HUES6 (cell line): ENCODE measurements around the gene LRPPRC.

Experiments
- H3K27ac ChIP-seq: 2 replicates; pipeline ENCODE4 v1.7.0; 2013; ENCODE audit warnings: low read depth, mild to moderate bottlenecking, low read length, inconsistent platforms
- H3K27me3 ChIP-seq: 2 replicates; pipeline ENCODE4 v1.6.1; 2013; ENCODE audit warnings: low read length; ENCODE audit not compliant: control insufficient read depth, insufficient read depth
- H3K36me3 ChIP-seq: 2 replicates; pipeline ENCODE4 v1.6.1; 2013; ENCODE audit warnings: low read length; ENCODE audit not compliant: control insufficient read depth, insufficient read depth
- H3K4me1 ChIP-seq: 2 replicates; pipeline ENCODE4 v1.6.1; 2013; ENCODE audit warnings: low read length; ENCODE audit not compliant: control insufficient read depth, insufficient read depth
- H3K4me3 ChIP-seq: 2 replicates; pipeline ENCODE4 v1.5.1; 2013; ENCODE audit warnings: low read depth, low read length
- H3K9ac ChIP-seq: one replicate; pipeline ENCODE4 v1.6.1; 2013; ENCODE audit warnings: mild to moderate bottlenecking, low read length
- H3K9me3 ChIP-seq: 2 replicates; pipeline ENCODE4 v1.6.1; 2013; ENCODE audit warnings: low read depth, low read length; ENCODE audit not compliant: control insufficient read depth, insufficient read depth

Gene LRPPRC

DNA sequence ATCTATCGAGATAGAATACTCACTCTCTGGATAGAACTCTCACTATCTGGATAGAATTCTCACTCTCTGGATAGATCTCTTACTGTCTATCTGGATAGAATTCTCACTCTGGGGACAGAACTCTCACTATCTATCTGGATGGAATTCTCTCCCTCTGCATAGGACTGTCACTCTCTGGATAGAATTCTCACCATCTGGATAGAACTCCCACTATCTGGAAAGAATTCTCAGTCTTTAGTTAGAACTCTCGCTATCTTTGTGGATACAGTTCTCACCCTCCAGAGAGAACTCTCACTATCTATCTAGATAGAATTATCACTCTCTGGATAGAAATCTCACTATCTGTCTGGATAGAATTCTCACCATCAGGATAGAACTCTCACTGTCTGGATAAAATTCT, 140.5 kb downstream of the LRPPRC start:
- H3K27me3 ChIP-seq: peaks cover 36% of the 10 kb centered on the region
- no peaks in the 10 kb centered on the region for H3K4me1 ChIP-seq

GRCh38 chr2:43854671-43855070, 141.1 kb downstream of the LRPPRC start:
- Histone ChIP-seq H3K4me1 (no peaks in the 10 kb centered on the region), H3K27me3 (peaks cover 33% of the 10 kb centered on the region), H3K9ac (no peak overlapping the region), H3K4me3 (no peak overlapping the region), H3K27ac (no peak overlapping the region), H3K9me3 (no peaks in the 10 kb centered on the region), H3K36me3 (no peaks in the 10 kb centered on the region)

More for the DNA sequence above, 140.5 kb downstream of the LRPPRC start:
- H3K4me3 ChIP-seq: no peak overlapping the region
- no peaks in the 10 kb centered on the region for H3K9me3 ChIP-seq
- H3K27ac ChIP-seq: no peak overlapping the region
- no peak overlapping the region for H3K9ac ChIP-seq
- H3K36me3 ChIP-seq: no peaks in the 10 kb centered on the region

DNA sequence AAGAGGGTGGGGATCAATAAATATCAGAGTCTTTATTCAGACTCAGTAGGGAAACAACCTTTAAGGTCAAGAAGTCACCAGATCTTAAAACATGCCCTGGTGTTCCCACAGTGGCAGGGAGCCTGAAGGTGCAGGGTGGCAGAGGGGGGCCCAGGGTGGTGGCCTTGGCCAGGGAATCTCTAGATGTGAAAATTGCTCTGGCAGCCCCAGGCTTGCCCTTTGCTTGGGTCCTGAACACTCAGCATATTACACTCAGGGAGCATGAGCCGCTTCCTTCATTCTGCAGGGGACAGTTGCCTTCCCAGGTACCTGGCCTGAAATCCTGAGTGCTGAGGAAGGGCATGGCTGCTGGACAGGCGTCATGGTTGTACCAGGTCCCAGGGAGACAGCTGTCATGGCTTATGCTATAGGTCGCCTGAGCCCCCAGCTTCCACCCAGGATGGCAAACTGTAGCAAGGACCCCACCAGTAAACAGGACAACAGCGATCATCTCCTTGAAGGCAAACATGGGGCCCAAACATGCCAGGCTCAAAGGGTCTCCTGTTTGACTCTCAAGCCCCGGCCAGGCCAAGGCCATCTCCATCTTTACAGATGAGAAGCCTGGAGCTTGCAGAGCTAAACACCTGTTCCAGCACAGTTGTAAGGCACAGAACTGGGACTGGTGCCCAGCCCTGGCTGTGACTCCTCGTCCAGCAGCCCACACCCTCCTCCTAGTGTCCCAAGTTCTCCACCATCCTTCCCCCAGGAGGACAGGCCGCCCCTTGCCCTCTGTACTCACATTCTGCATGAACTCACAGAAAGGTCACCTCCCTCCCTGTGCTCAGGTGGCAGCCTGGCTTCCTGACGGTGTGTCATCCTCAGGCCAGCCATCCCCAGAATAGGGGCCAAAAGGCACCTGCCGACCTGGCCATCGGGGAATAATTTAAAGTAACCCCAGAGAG, 142.4 kb downstream of the LRPPRC start:
- Histone ChIP-seq H3K4me1 (no peaks in the 10 kb centered on the region), H3K9ac (no peak overlapping the region), H3K36me3 (no peaks in the 10 kb centered on the region), H3K9me3 (no peaks in the 10 kb centered on the region), H3K27ac (no peak overlapping the region), H3K27me3 (peaks cover 23% of the 10 kb centered on the region), H3K4me3 (no peak overlapping the region)

DNA sequence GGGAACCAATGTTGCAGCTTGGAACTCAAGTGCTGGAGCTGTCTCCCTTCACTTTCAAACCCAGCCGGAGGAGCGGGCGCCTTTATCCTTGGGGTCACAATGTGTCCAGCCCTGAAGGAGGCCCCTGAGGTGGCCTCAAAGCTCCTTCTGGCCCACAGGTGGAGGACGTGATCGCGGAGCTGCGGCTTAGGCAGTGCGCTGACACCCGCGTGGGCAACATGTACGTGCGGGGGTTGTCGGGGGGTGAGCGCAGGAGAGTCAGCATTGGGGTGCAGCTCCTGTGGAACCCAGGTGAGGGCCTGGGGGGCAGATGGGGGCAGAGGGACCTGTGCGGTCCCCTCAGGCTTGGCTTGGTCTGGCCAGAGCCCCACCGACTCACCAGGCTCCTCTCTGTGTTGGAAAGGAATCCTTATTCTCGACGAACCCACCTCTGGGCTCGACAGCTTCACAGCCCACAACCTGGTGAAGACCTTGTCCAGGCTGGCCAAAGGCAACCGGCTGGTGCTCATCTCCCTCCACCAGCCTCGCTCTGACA, 143.5 kb downstream of the LRPPRC start:
- peaks cover 12% of the 10 kb centered on the region; the same call in 1 of the 2 replicates for H3K27me3 ChIP-seq
- no peak overlapping the region for H3K9ac ChIP-seq
- no peak overlapping the region for H3K27ac ChIP-seq
- no peak overlapping the region for H3K4me3 ChIP-seq
- H3K9me3 ChIP-seq: no peaks in the 10 kb centered on the region
- H3K4me1 ChIP-seq: no peaks in the 10 kb centered on the region
- H3K36me3 ChIP-seq: no peaks in the 10 kb centered on the region

- no peaks in the 10 kb centered on the region for H3K4me1 ChIP-seq
- no peak overlapping the region for H3K9ac ChIP-seq
- H3K9me3 ChIP-seq: no peaks in the 10 kb centered on the region
- peaks cover 4% of the 10 kb centered on the region; the same call in 1 of the 2 replicates for H3K27me3 ChIP-seq
- no peaks in the 10 kb centered on the region for H3K36me3 ChIP-seq
- no peak overlapping the region for H3K27ac ChIP-seq
- no peak overlapping the region for H3K4me3 ChIP-seq
These were observed 144.5 kb downstream of the LRPPRC start for GRCh38 chr2:43851011-43851980.

- H3K4me1 ChIP-seq: no peaks in the 10 kb centered on the region
- no peak overlapping the region for H3K4me3 ChIP-seq
- H3K36me3 ChIP-seq: no peaks in the 10 kb centered on the region
- H3K9ac ChIP-seq: no peak overlapping the region
- no peaks in the 10 kb centered on the region for H3K9me3 ChIP-seq
- H3K27ac ChIP-seq: no peak overlapping the region
- no peaks in the 10 kb centered on the region for H3K27me3 ChIP-seq
These were observed 147.6 kb downstream of the LRPPRC start for GRCh38 chr2:43848214-43848613.

GRCh38 chr2:43846140-43846793, 149.5 kb downstream of the LRPPRC start:
- Histone ChIP-seq H3K4me1 (no peaks in the 10 kb centered on the region), H3K27me3 (no peaks in the 10 kb centered on the region), H3K27ac (no peak overlapping the region), H3K36me3 (no peaks in the 10 kb centered on the region), H3K9ac (no peak overlapping the region), H3K9me3 (no peaks in the 10 kb centered on the region), H3K4me3 (no peak overlapping the region)

- Histone ChIP-seq H3K27ac (no peak overlapping the region), H3K27me3 (no peaks in the 10 kb centered on the region), H3K9ac (no peak overlapping the region), H3K4me1 (no peaks in the 10 kb centered on the region), H3K9me3 (no peaks in the 10 kb centered on the region), H3K4me3 (no peak overlapping the region), H3K36me3 (no peaks in the 10 kb centered on the region)
These were observed 150.6 kb downstream of the LRPPRC start for GRCh38 chr2:43845181-43845580.

GRCh38 chr2:43842866-43843226, 152.9 kb downstream of the LRPPRC start:
- Histone ChIP-seq H3K4me1 (no peaks in the 10 kb centered on the region), H3K9ac (no peak overlapping the region), H3K27ac (no peak overlapping the region), H3K9me3 (no peaks in the 10 kb centered on the region), H3K27me3 (no peaks in the 10 kb centered on the region), H3K36me3 (no peaks in the 10 kb centered on the region), H3K4me3 (no peak overlapping the region)

GRCh38 chr2:43841949-43842865, 153.6 kb downstream of the LRPPRC start:
- no peaks in the 10 kb centered on the region for H3K27me3 ChIP-seq
- H3K4me1 ChIP-seq: no peaks in the 10 kb centered on the region
- no peak overlapping the region for H3K27ac ChIP-seq

More at GRCh38 chr2:43841949-43842865, 153.6 kb downstream of the LRPPRC start:
- Histone ChIP-seq H3K9ac (no peak overlapping the region), H3K4me3 (no peak overlapping the region), H3K36me3 (no peaks in the 10 kb centered on the region), H3K9me3 (no peaks in the 10 kb centered on the region)
